DMS79 treated with DMSO at 0.1 percent for 48 hours (cell line): ENCODE data around the gene ZNF488.
A peak's percentile ranks its signal among the peaks of the same experiment; 100 is the strongest.
"Not testable (repeated sequence)": the region's sequence is repeated elsewhere in the genome, so short reads cannot be mapped to it uniquely, and the experiment has no call there.

Source experiments
- DNase-seq: peaks from one replicate; lab custom pipeline; 2025; lab: John Stamatoyannopoulos, UW

The ZNF488 gene

DNA sequence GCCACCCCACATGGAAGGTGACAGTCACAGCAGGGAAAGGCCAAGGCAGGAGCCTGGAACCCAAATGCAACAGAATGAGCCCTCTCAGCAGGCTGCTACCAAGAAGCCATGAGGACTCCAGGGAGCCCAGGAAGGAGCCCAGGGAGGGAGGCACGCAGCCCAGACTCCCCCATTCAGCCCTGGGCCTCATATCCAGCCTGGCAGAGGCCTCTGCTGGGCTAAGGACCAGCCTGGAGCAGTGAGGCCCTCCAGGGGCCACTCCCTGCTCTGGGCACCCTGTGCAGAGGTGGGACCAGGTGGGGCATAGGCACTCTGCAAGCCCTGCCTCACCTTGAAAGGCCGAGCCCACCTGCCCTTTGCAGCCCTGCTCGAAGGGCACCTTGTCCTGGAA, 25.8 kb upstream of the ZNF488 start:
- no peak for DNase-seq

DNA sequence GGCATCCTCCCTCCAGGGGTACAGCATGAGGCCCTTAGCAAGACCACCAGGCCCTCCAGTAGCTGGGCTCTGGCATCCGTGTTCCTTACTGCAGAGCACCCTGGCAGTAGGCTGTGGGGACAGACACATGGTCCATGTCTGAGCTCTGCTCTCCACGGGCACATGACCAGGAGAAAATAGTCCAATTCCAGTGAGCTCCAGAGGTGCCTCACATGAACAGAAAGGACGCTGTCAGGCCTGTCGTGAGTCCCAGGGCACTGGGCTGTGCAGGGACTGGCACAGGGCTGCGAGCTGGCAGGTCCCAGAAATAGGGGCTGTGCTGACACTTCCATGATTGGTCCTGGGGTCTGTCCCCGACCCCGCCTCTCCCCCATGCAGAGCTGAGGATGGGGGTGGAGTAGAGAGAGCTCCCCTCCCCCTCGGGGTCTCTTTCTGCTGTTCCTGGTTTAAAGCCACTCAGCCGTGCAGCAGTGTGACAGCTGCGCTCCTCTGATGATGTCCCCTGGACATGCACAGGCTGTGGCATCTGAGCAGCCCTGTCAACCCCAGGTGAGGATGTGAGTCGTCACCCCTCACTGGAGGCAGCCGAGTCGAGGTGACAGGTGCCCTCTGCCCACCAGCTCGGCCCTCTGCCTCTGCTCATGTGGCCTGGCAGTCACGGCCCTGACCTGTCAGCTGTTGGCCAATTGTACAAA, 25.2 kb upstream of the ZNF488 start:
- DNase-seq: no peak

DNA sequence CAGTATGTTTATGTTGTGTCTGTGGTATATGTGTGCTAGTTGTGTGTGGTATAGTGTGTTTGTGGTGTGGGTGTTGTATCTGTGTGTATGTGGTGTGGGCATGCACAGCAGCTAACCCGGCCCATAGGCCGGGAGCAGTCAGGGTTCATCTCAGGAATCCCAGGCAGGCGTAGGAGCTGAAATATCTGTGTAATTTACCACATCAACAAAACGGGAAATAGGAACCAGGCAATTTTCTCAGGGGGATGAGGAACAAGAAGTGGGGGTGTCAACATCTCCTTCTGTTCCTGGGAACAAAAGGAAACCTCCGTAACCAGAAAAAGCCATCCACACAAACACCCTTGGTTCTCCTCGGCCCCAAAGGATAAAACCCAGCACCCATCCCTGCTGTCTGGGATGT, 24.5 kb upstream of the ZNF488 start:
- no peak for DNase-seq

DNA sequence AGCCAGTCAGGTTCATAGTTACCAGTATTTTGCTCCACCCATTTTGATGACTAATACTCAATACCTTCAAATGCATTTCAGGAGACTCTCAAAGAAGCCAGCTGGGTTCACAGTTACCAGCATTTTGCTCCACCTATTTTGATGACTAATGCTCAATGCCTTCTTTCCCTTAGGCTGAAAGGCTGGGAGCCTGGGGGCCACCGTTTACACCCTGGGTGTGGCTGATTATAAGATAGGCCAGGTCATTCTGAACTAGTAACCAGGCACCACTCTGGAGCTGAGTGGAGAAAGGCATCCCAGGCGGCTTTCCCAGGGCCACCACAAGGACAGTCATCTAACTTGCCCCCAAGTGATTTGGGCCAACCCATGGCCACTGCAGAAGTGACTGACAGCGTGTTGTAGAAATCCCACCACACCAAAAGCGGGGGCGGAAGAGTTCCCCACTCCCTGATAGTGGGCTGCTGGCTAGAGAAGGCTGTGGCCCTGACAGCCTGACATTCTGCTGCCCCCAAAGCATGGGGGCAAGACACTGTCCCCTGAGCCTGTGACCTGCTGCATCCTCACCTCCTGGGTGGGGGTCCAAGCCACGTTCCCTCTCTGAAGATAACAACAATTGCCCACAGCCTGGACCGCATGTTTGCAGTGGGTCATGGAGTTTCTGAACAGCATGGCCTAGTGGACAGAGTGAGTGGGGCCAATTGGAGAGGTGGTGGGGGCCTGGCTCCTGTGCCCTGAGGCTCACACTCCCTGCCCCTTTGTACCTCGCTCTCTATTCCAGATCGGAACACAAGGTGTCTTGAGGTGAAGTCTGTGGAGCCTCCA, 23.0 kb upstream of the ZNF488 start:
- no peak for DNase-seq

DNA sequence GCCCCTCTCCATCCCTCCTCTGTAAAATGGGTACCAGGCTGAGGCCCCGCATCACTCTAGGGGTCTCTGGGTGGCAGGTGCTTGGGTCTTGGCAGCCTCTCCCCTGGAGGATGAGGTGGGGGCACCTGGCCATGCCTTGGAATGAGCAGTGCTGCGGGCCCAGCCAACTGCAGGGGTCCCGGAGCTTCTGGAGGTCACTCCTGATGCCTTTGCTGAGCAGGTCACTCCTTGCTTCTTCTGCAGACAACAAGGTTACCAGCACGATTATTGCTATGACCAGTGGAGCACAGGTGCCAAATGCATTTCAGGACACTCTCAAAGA, 22.4 kb upstream of the ZNF488 start:
- no peak for DNase-seq

DNA sequence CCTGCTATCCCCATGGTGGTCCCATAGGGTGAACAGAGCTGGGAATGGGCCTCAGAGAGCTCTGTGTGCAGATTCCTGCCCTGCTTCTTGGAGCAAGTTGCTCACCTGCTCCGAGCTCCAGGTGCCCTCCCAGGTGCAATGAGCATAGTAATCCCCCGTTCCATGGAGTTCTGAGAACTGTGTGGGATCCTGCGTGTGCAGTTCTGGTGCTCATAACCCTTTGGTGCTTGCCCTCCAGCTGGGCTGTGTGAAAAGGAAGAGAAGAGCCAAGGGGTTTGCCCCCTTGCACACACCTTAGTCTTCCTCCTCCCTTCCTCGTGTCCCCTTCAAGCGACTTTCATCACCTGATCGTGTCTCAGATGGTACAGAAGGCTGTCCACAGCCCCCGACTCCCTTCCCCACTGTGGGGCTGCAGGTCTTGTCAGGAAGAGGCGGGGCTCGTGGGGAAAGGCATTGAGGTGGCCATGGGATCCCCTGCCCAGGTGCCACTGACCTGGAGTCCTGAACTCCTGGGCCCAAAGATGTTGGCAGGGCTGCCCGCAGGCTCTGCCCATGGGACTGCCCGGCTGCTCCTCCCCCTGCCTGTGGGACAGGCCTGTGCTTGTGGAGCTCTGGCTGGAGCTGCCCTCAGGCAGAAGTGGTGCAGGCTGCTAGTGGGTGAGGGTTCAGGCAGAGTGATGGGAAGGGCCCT, 21.9 kb upstream of the ZNF488 start:
- no peak for DNase-seq

DNA sequence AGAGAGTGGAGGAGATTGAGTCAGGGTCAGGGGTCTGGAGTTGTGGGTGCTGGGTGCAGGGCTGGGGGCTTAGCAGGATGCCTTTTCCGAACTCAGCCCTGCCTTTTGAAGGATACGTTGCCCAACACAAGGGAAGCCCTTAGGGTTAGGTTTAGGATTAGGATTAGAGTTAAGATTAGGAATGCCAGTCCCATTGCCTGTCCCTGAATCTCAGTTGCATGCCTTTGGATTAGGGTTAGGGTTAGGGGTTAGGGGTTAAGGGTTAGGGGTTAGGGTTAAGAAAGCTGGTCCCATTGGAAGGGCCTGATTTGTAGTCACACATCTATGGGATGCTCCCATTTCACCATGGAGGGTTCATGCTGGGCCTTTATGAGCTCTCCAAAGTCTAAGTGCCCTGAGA, 20.8 kb upstream of the ZNF488 start:
- no peak for DNase-seq

DNA sequence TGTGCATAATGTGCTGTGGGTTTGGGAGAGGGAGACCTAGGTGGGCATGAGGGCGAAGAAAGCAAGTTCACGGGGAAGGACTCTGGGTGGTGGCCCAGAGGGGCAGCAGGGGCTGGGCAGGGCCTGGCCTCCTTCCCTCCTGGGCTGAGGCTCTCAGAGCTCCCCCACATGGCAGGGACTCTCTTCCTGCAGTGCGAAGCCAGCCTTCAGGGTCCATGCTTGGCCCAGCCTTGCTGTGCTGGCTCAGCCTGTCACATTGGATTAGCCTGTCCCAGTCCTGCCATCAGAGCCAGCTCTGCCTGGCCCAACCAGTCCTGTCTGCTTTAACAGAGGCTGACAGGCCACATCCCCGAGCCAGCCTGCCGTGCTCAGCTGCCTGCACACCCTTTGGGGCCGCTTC, 20.4 kb upstream of the ZNF488 start:
- no peak for DNase-seq

DNA sequence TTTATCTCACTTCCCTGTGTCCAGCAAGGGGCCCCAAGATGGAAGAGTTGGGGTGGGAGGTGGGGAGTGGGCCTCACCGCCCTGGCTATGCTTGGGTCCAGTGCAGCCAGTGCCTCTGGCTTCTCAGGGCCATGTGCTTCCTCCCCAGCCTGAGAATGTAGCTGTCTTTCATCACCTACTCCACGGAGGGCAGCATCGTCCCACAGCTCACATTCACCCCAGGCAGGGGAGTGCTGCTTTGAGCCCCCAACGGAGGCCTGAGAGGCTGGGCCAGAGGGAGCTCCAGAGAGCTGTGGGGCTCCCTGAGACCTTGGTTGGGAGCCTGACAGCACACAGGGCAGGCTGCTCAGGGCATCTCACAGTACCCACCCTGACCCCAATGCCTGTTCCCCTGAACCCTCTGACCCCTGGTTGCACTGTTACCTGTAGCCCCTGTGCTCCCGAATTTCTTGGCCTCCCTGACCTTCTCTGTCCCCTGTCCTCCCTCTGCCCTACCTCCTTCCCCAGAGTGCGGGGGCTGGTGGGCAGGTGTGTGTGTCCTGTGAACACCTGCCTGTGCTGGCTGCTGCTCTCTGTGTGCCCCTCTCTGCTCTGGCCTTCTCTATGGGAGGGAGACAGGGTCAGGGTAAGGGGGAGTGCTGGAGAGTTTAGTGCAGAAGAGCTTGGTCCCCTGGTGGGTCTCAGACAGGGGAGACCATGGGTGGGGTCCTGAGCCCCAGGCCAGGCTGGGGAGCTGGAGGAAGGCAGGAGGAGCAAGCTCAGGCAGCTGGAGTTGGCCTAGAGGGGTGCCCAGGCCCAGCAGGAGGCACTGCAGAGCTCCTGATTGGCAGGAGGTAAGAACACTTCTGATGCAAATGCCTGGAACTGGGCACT, 19.6 kb upstream of the ZNF488 start:
- no peak for DNase-seq

DNA sequence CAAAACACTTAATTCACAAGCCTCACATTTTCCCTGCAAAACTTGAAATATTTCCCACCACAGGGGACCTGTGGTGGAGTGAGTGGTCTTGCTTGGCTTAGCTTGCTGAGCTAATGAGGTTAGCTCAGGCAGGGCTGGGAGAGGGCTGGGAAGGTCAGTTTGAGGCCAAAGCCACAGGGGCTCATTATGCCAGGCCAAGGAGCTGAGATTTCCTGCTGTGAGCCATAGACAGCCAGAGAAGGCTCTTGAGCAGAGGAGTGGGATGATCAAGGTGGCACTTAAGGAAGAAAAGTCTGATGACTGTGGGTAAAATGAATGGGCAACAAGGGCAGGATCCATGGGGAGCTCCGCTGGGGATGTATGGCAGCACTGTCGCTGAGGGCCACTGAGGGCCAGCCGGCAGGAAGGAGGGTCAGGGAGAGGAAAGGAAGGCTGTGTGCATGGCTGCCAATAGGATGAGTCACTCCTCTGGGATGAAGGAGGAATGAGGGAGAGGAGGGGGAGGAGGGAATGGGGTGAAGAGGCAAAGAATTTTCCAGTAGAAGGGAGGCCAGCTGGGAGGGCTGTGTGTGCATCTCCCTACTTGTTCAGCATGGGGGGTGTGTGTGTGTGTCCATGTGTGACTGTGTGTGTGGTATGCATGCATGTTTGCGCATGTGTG, 18.7 kb upstream of the ZNF488 start:
- DNase-seq: no peak

DNA sequence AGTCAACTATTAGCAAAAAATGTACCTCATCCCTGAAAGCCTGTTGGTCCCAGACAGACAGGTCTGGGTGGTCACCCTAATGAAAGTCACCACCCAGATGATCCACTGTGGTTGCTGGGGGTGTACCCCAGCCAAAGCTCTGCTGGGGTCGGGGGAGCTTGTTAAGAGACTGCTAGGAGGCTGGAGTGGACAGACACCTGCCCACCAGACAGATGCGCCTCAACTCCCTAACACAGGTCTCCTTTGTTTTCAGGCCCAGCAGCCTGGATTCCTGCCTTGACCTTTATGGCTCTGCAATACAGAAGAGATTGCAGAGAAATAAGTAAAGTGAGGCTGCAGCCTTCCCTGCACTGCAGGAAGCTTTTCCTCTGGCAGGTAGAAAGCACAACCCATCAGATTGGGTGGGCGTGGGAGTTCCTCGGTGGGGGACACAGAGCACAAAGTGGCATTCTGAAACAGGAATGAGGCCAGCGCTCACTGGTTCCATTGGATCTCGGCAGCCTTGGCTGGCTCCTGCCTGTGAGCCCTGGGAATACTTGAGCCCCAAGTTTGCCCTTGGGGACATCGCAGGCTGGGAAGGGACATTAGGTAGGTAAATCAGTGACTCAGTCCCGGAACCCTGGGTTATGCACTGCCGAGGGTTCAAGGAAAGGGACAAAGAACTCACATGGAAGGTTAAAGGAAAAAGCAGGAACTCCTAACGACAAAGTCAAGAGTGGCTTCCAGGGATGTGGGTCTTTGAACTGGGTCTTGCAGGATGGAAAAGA, 18.0 kb upstream of the ZNF488 start:
- DNase-seq: no peak

DNA sequence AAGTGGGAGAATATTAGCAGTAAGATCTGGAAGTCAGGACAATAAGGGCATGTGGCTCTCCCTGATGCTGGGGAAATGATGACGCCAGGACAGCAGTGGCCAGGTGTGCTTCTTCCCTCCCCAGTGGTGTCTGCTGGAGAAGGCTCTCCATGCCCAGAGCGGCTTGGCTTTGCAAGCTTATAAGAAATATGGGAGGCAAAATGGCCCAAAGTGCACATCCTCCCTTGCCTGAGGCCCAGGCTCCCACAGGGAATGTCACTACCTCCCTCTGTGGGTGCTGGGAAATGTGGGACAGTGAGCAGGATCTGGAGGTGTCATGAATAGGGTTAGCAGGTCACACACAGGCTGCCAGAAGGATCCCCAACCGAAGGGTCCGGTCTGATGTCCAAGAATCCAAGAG, 17.1 kb upstream of the ZNF488 start:
- DNase-seq: no peak

DNA sequence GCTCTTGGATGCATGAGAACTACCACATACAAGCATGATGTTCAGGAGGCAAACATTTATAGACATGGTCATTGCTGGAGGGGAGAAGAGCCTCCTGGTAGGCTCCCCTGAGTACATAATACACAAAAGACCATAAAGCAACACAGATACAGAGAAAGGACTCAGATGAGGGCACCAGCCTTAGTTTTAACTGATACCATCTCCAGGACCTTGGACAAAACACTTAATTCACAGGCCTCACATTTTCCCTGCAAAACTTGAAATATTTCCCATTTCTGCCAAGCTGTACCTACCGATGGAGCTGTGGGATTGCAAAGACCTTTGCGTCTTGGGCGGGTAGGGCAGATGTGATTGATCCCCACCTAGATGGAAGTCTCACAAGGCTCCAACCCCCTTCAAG, 16.7 kb upstream of the ZNF488 start:
- DNase-seq: no peak

DNA sequence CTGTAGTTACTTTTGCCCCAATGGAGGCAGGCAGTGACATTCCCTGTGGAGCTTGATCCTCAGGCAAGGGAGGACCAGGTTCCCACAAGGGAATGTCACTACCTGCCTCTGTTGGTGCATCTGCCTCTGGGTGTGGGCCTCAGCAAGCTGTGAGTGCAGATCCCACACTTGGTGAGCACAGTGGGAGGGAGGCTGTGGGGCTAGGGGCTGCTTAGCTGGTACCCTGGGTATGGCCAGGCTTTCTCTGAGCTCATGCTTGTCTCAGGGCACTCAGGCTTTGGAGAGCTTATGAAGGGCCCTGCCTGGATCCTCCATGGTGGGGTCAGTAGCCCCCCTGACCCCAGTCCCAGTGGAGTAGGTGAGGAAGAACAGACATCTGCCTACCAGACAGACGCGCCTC, 16.2 kb upstream of the ZNF488 start:
- DNase-seq: no peak

DNA sequence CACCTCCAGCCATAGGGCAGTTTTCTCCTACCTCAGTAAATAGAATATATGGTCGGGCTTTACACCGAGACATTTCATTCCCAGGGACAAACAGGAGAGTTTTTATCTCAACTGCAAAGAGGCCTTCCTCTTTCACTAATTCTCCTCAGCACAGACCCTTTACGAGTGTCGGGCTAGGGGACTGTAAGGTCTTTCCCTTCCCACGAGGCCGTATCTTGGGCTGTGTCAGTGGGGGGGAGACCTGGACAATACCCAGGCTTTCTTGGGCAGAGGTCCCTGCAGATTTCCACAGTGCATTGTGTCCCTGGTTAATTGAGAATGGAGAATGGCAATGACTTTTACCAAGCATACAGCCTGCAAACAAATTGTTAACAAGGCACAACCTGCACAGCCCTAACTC, 13.2 kb upstream of the ZNF488 start:
- no peak for DNase-seq

DNA sequence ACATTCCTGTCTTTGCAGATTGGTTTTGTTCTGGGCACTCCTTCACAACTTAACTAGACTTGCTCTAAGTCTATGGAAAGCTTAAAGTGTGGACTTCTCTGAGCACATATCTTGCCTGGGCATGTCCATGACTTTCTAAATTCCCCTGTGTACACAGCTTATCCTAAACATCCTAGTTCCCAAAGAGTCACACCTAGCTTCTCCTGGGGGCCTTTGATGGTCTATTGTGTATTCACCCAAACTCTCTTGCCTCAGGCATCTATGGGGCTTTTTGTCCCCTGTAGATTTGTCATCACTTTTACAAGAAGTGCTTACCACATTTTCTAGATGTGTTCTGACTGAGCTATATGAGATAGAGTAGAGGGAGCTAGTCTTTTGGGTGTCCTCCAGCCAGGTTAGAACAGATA, 12.2 kb upstream of the ZNF488 start:
- no peak for DNase-seq

DNA sequence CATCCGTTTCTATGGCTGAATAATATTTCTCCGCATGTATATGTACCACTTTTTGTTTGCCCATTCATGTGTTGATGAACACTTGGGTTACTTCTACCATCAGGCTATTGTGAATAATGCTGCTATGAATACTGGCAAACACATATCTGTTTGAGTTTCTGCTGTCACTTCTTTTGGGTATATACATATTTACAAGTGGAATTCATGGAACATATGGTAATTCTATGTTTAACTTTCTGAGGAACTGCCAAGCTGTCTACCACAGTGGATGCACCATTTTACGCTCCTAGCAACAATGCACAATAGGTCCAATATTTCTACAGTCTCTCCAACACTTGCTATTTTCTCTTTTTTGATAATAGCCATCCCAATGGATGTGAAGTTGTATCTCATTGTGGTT, 5.5 kb upstream of the ZNF488 start:
- no peak for DNase-seq

DNA sequence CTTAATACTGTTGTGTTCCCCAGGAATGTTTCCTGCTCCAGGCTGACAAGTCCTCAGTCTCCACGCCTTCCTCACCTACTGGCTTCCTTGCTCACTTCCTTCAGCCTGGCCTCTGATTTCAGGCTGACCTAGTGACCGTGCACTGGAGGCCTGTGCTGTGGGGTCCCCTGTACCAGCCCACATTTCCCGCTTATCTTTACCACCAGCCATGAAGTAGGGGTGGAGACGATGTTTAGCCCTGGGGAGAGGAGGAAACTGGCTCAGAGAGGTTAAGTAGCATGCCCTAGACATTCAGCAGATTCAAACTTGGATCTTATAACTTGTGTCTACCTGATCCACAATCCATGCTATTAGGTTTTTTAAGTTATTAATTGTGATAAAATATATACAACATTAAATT, 4.8 kb upstream of the ZNF488 start:
- no peak for DNase-seq

DNA sequence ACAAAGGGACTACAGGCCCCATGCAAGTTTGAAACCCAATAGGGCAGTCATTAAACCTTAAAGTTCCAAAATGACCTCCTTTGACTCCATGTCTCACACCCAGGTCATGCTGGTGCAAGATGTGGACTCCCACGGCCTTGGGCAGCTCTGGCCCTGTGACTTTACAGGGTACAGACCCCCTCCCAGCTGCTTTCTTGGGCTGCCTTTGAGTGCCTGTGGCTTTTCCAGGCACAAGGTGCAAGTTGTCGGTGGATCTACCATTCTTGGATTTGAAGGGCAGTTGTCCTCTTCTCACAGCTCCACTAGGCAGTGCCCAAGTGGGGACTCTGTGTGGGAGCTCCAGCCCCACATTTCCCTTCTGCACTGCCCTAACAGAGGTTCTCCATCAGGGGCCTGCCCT, 2.0 kb upstream of the ZNF488 start:
- DNase-seq: not testable (repeated sequence)

DNA sequence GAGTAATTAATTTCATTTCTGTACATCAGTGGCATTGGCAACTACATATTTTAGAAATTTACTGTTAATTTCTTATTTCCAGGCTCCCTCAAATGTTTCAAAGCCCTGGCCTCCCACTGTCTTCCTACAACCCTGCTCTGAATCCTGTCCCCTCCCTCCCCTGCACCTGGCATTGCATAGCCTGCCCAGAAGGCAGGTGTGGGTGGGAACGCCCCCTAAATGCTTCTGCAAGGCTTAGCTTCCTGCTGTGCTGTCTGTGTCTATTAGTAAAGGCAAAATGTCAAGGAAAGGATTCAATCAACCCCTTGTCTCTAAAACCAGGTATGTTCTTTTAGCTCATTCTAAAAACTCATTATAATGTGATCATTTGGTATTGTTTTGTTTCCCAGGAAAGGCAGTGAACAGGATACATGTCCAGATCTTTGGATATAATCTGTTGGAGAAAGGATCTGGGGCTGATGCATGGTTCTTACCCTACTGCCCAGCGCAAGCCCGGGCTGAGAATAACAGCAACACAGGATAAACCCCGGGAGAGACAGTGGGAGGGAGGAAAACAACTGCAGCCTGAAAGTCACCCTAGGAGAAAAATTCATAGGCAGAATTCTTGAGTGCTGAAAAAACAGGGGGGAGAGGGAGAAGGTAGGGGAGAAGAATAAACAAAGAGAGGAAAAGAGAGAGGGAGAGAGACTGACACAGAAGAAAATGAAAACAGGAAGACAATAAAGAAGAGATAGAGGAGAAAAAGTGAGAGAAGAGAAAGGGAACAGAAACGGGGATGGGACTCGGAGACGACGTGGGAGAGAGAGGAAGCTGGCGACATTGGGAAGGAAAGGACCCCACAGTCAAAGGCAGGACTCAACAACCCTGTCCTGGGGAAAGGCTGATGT, 589 bp downstream of the ZNF488 start:
- peak; percentile 28 for DNase-seq
